IMR-90 (cell line): ENCODE results near the gene TMEM163. TPM values are rescaled to one million over a fixed set of nuclear protein-coding genes. Genes with fewer than 3 reads are reported as not detected.

Experiments used
- ATAC-seq: fragments of 200-7000 bp; cut with Tn5 transposase; 2 replicates; pipeline ENCODE4 v1.9.1; 2020; ENCODE audit warnings: low read depth, mild to moderate bottlenecking, moderate library complexity
- BruUV-seq: library from RNA; stranded (reverse); fragments of 400-500 nt; replicated peaks from 2 replicates; lab custom pipeline; 2021; lab: Mats Ljungman, UMichigan
- CTCF ChIA-PET: fragments of 300-600 bp; formaldehyde crosslinking; extraction: SDS; loops from one replicate; lab custom pipeline; 2021; ENCODE audit warnings: antibody characterized with exemption; lab: Yijun Ruan, JAX
- POLR2A ChIA-PET: fragments of 300-600 bp; sonication (Branson Sonifier 250); formaldehyde crosslinking; loops from one replicate; lab custom pipeline; 2022; ENCODE audit warnings: antibody characterized with exemption; ENCODE audit not compliant: unreplicated experiment; lab: Charles Lee
- DNase-seq: peaks from one replicate; pipeline ENCODE4 v3.0.0; 2013
- H2AFZ ChIP-seq: replicated peaks from 2 replicates; pipeline ENCODE3; 2013; ENCODE audit warnings: low read length, mild to moderate bottlenecking; ENCODE audit not compliant: poor library complexity
- H2AK5ac ChIP-seq: 2 replicates; pipeline ENCODE4 v1.6.1; 2013; ENCODE audit warnings: low read depth, low read length, inconsistent platforms
- H2AK9ac ChIP-seq: replicated peaks from 2 replicates; pipeline ENCODE3; 2013; ENCODE audit warnings: mild to moderate bottlenecking, low read depth, low read length, moderate library complexity; ENCODE audit not compliant: poor library complexity
- H2BK120ac ChIP-seq: 2 replicates; pipeline ENCODE4 v1.6.1; 2013; ENCODE audit warnings: low read depth, low read length, inconsistent platforms
- H2BK15ac ChIP-seq: 3 replicates; pipeline ENCODE4 v1.6.1; 2013; ENCODE audit warnings: low read depth, low read length, inconsistent platforms
- H2BK20ac ChIP-seq: 2 replicates; pipeline ENCODE4 v1.6.1; 2013; ENCODE audit warnings: low read depth, mild to moderate bottlenecking, inconsistent platforms, low read length, moderate library complexity
- H2BK5ac ChIP-seq: 2 replicates; pipeline ENCODE4 v1.6.1; 2013; ENCODE audit warnings: mild to moderate bottlenecking, low read depth, low read length, inconsistent platforms; ENCODE audit not compliant: poor library complexity, severe bottlenecking
- H3K14ac ChIP-seq: replicated peaks from 2 replicates; pipeline ENCODE4 v1.6.1; 2013; ENCODE audit warnings: low read depth, low read length, inconsistent platforms
- H3K18ac ChIP-seq: 2 replicates; pipeline ENCODE4 v1.6.1; 2013; ENCODE audit warnings: low read depth, low read length, control low read depth
- H3K23ac ChIP-seq: 2 replicates; pipeline ENCODE4 v1.6.1; 2013; ENCODE audit warnings: low read depth, low read length, inconsistent platforms
- H3K27ac ChIP-seq: 2 replicates; pipeline ENCODE4 v1.5.1; 2013; ENCODE audit warnings: mild to moderate bottlenecking, control low read depth, low read length; ENCODE audit not compliant: insufficient read depth
- H3K27me3 ChIP-seq: 2 replicates; pipeline ENCODE4 v1.6.1; 2013; ENCODE audit warnings: low read length; ENCODE audit not compliant: control insufficient read depth, insufficient read depth
- H3K36me3 ChIP-seq: 2 replicates; pipeline ENCODE4 v1.6.1; 2013; ENCODE audit warnings: low read length, mixed read lengths; ENCODE audit not compliant: control insufficient read depth, insufficient read depth
- H3K4ac ChIP-seq: 2 replicates; pipeline ENCODE4 v1.6.1; 2013; ENCODE audit warnings: low read depth, low read length, inconsistent platforms
- H3K4me1 ChIP-seq: 2 replicates; pipeline ENCODE4 v1.6.1; 2013; ENCODE audit warnings: low read length, mixed read lengths; ENCODE audit not compliant: control insufficient read depth, insufficient read depth
- H3K4me2 ChIP-seq: 2 replicates; pipeline ENCODE4 v1.6.1; 2013; ENCODE audit warnings: low read depth, mild to moderate bottlenecking, control low read depth, low read length, moderate library complexity
- H3K4me3 ChIP-seq: 2 replicates; pipeline ENCODE4 v1.5.1; 2013; ENCODE audit warnings: low read depth, mild to moderate bottlenecking, control low read depth, low read length, moderate library complexity; ENCODE audit not compliant: insufficient read depth
- H3K56ac ChIP-seq: 2 replicates; pipeline ENCODE4 v1.6.1; 2013; ENCODE audit warnings: low read length, inconsistent platforms; ENCODE audit not compliant: insufficient read depth; ENCODE audit errors: extremely low read depth
- H3K79me1 ChIP-seq, 2 experiments: 2 replicates each; pipeline ENCODE4 v1.6.1; 2013; ENCODE audit warnings: low read length in 2 of 2, inconsistent platforms in 1 of 2, low read depth in 1 of 2
- H3K9ac ChIP-seq: 2 replicates; pipeline ENCODE4 v1.6.1; 2013; ENCODE audit warnings: low read depth, low read length, control low read depth
- H3K9me1 ChIP-seq: 2 replicates; pipeline ENCODE4 v1.6.1; 2013; ENCODE audit warnings: low read length, inconsistent platforms; ENCODE audit not compliant: insufficient read depth
- H3K9me3 ChIP-seq: 2 replicates; pipeline ENCODE4 v1.6.1; 2013; ENCODE audit warnings: low read length; ENCODE audit not compliant: control insufficient read depth, insufficient read depth
- H4K20me1 ChIP-seq: 2 replicates; pipeline ENCODE4 v1.6.1; 2013; ENCODE audit warnings: low read length, inconsistent platforms; ENCODE audit not compliant: insufficient read depth
- H4K5ac ChIP-seq: 2 replicates; pipeline ENCODE4 v1.6.1; 2013; ENCODE audit warnings: mild to moderate bottlenecking, low read depth, low read length, control low read depth
- H4K8ac ChIP-seq, 2 experiments: 2 replicates each; pipeline ENCODE4 v1.6.1; 2013; ENCODE audit warnings: low read depth in 2 of 2, low read length in 2 of 2, control low read depth in 1 of 2, inconsistent platforms in 1 of 2
- H4K91ac ChIP-seq: 2 replicates; pipeline ENCODE4 v1.6.1; 2013; ENCODE audit warnings: low read depth, low read length, inconsistent platforms; ENCODE audit not compliant: insufficient read depth
- CHD1 ChIP-seq: IDR thresholded peaks from 2 replicates; pipeline ENCODE4 v1.6.1; 2012; ENCODE audit warnings: low read depth, low read length, improper control_type of control experiment
- FOS ChIP-seq: fragments of 150-350 bp; IDR thresholded peaks from 2 replicates; pipeline ENCODE4 v1.6.1; 2016; ENCODE audit warnings: low read depth, low read length
- MAFK ChIP-seq: IDR thresholded peaks from 2 replicates; pipeline ENCODE4 v1.6.1; 2012; ENCODE audit warnings: low read depth, low read length, improper control_type of control experiment
- MAZ ChIP-seq: IDR thresholded peaks from 2 replicates; pipeline ENCODE4 v1.6.1; 2012; ENCODE audit warnings: low read depth, mild to moderate bottlenecking, low read length, improper control_type of control experiment, moderate library complexity, borderline replicate concordance
- MXI1 ChIP-seq: IDR thresholded peaks from 2 replicates; pipeline ENCODE4 v1.6.1; 2012; ENCODE audit warnings: low read depth, mild to moderate bottlenecking, low read length, moderate library complexity, borderline replicate concordance
- POLR2A ChIP-seq: IDR thresholded peaks from 2 replicates; pipeline ENCODE4 v1.6.1; 2012; ENCODE audit warnings: mild to moderate bottlenecking, low read depth, low read length
- RAD21 ChIP-seq: IDR thresholded peaks from 2 replicates; pipeline ENCODE4 v1.6.1; 2012; ENCODE audit warnings: low read length, improper control_type of control experiment
- RCOR1 ChIP-seq: IDR thresholded peaks from 2 replicates; pipeline ENCODE4 v1.6.1; 2012; ENCODE audit warnings: mild to moderate bottlenecking, low read length, improper control_type of control experiment; ENCODE audit not compliant: insufficient replicate concordance
- whole genome bisulfite sequencing, 2 experiments: methylation state at CpG; one replicate each; pipeline versions ENCODE4 v1.1.5 to v1.1.7; 2013; ENCODE audit warnings: missing lambda C conversion rate in 2 of 2; ENCODE audit not compliant: insufficient read length in 1 of 2; ENCODE audit errors: extremely low coverage in 2 of 2; 5-methylcytosine and 5-hydroxymethylcytosine counted together
- dilution Hi-C: fragments of 300-500 bp; cut with HindIII; formaldehyde crosslinking; loops from one replicate; pipeline ENCODE4 v1.14.3; 2018; ENCODE audit warnings: low sequenced_read_pairs; ENCODE audit not compliant: unreplicated experiment
- in situ Hi-C: fragments of 300-500 bp; cut with MboI; formaldehyde crosslinking; loops from 3 replicates; pipeline ENCODE4 v1.14.3; 2019; ENCODE audit warnings: low sequenced_read_pairs, inconsistent platforms, mixed read lengths
- intact Hi-C: fragments of 100-400 bp; cut with micrococcal nuclease; formaldehyde crosslinking; loops from 2 replicates; pipeline ENCODE4 v1.10.0; 2022
- polyA plus RNA-seq, 3 experiments: library from polyadenylated mRNA; depleted of rRNA; stranded (reverse); fragments of >200 nt; gene quantifications; 2 replicates each; pipeline ENCODE4 v1.2.3, GENCODE V29; 2012; ENCODE audit warnings: low replicate concordance in 1 of 3
- total RNA-seq: library from RNA; depleted of rRNA; stranded (reverse); fragments of >200 nt; gene quantifications from 2 replicates; pipeline ENCODE4 v1.2.3, GENCODE V29; 2012
- TF ChIP-seq, protein P1 (sequence below): conservative IDR thresholded peaks from 2 replicates; pipeline ENCODE4 v1.5.1; 2012; ENCODE audit warnings: mild to moderate bottlenecking, low read depth, low read length, improper control_type of control experiment
- TF ChIP-seq, protein P2 (sequence below): fragments of 150-350 bp; IDR thresholded peaks from 2 replicates; pipeline ENCODE4 v1.6.1; 2017; ENCODE audit warnings: mild to moderate bottlenecking, antibody characterized with exemption, low read length, low read depth
- TF ChIP-seq, protein P3 (sequence below): fragments of 150-350 bp; IDR thresholded peaks from 2 replicates; pipeline ENCODE4 v1.6.1; 2016; ENCODE audit warnings: low read depth, mild to moderate bottlenecking, low read length, moderate library complexity, borderline replicate concordance

The TMEM163 gene
- total and polyA plus RNA-seq, 2 of the 4 experiments (the other 2 are of a cell fraction), result not detected

DNA sequence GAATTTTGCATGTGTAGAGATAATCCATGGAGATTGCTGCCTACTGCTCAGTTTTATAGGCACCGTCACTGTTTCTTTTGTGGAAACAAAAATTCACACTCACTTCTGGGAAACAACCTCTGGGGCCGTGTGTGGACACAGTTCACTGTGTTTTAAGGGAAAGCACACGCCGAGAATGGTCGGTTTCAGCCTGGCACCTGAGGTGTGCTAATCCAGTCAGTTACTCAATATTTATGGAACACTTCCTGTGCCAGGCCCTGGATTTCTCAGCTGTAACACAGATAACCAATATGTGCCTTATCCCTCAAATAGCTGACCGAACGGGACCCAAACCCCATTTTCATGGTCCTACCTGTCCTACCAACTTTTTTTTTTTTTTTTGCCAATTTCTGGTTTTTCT, 285.3 kb downstream of the TMEM163 start:
- H3K18ac ChIP-seq, result no peak overlapping the region
- no peak overlapping the region for H2BK20ac ChIP-seq
- H3K27me3 ChIP-seq, result no peaks in the 10 kb centered on the region
- peaks cover 0 to 38% of the 10 kb centered on the region in 2 experiments; a peak in 3 of 4 replicates for H3K79me1 ChIP-seq
- H4K20me1 ChIP-seq, result no peaks in the 10 kb centered on the region
- dilution Hi-C loops, result no loop called here
- intact Hi-C loops, result no loop called here
- POLR2A ChIA-PET, result no interaction called here
- in situ Hi-C loops, result no loop called here
- 93% methylated on average over 5 of the region's 7 CpGs; no CpG with 5 or more reads in 1 of the 2 experiments for WGBS, 2 experiments
- no peak overlapping the region for H2AFZ ChIP-seq
- no peak overlapping the region for H4K5ac ChIP-seq
- no peak overlapping the region for H4K8ac ChIP-seq
- no peak overlapping the region for H2BK120ac ChIP-seq
- H2BK15ac ChIP-seq, result no peak overlapping the region
- no peak overlapping the region for H4K91ac ChIP-seq
- H3K4me1 ChIP-seq, result peaks cover 17% of the 10 kb centered on the region
- H3K27ac ChIP-seq, result no peak overlapping the region
- ATAC-seq, result no peak
- H3K9me1 ChIP-seq, result peaks cover 21% of the 10 kb centered on the region
- H2BK5ac ChIP-seq, result no peak overlapping the region
- no peak overlapping the region for H2AK5ac ChIP-seq
- TF ChIP-seq RAD21 (no peak), MAZ (no peak), RCOR1 (no peak), POLR2A (no peak), FOS (no peak), MAFK (no peak), MXI1 (no peak), CHD1 (no peak)
- TF ChIP-seq, protein P1, sequence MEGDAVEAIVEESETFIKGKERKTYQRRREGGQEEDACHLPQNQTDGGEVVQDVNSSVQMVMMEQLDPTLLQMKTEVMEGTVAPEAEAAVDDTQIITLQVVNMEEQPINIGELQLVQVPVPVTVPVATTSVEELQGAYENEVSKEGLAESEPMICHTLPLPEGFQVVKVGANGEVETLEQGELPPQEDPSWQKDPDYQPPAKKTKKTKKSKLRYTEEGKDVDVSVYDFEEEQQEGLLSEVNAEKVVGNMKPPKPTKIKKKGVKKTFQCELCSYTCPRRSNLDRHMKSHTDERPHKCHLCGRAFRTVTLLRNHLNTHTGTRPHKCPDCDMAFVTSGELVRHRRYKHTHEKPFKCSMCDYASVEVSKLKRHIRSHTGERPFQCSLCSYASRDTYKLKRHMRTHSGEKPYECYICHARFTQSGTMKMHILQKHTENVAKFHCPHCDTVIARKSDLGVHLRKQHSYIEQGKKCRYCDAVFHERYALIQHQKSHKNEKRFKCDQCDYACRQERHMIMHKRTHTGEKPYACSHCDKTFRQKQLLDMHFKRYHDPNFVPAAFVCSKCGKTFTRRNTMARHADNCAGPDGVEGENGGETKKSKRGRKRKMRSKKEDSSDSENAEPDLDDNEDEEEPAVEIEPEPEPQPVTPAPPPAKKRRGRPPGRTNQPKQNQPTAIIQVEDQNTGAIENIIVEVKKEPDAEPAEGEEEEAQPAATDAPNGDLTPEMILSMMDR, result no peak
- TF ChIP-seq, protein P2, sequence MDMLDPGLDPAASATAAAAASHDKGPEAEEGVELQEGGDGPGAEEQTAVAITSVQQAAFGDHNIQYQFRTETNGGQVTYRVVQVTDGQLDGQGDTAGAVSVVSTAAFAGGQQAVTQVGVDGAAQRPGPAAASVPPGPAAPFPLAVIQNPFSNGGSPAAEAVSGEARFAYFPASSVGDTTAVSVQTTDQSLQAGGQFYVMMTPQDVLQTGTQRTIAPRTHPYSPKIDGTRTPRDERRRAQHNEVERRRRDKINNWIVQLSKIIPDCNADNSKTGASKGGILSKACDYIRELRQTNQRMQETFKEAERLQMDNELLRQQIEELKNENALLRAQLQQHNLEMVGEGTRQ, result no peak
- TF ChIP-seq, protein P3, sequence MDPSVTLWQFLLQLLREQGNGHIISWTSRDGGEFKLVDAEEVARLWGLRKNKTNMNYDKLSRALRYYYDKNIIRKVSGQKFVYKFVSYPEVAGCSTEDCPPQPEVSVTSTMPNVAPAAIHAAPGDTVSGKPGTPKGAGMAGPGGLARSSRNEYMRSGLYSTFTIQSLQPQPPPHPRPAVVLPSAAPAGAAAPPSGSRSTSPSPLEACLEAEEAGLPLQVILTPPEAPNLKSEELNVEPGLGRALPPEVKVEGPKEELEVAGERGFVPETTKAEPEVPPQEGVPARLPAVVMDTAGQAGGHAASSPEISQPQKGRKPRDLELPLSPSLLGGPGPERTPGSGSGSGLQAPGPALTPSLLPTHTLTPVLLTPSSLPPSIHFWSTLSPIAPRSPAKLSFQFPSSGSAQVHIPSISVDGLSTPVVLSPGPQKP, result no peak
- no peak overlapping the region for H3K4me3 ChIP-seq
- no peak overlapping the region for H3K23ac ChIP-seq
- peaks cover 46% of the 10 kb centered on the region for H3K36me3 ChIP-seq
- no peak overlapping the region for H3K9ac ChIP-seq
- H3K9me3 ChIP-seq, result no peaks in the 10 kb centered on the region
- DNase-seq, result no peak
- H3K4ac ChIP-seq, result no peak overlapping the region; the same call in 1 of the 2 replicates
- no peak overlapping the region for H2AK9ac ChIP-seq
- no peak overlapping the region for H3K4me2 ChIP-seq
- no peak overlapping the region for H3K56ac ChIP-seq
- CTCF ChIA-PET, result no interaction called here
- no TSS peak for BruUV-seq
- no peak overlapping the region for H3K14ac ChIP-seq
